HepG2 (cell line): Measurements from ENCODE around the gene FBXO48. TPM values are rescaled to one million over a fixed set of nuclear protein-coding genes. Genes with fewer than 3 reads are reported as not detected.

ENCODE experiments used
- ATAC-seq: fragments of 200-7000 bp; cut with Tn5 transposase; 3 replicates; pipeline ENCODE4 v1.9.1; 2020; ENCODE audit warnings: mild to moderate bottlenecking, moderate library complexity
- BruUV-seq: library from RNA; stranded (reverse); fragments of 400-500 nt; replicated peaks from 2 replicates; lab custom pipeline; 2021; lab: Mats Ljungman, UMichigan
- CTCF ChIA-PET: fragments of 300-600 bp; formaldehyde crosslinking; extraction: SDS; loops from one replicate; lab custom pipeline; 2021; ENCODE audit warnings: low total read pairs, inconsistent platforms, low intra/inter-chr PET ratio; lab: Yijun Ruan, JAX
- POLR2A ChIA-PET: fragments of 350-600 bp; sonication (Branson Sonifier 250); formaldehyde crosslinking; loops from one replicate; lab custom pipeline; 2020; ENCODE audit warnings: antibody characterized with exemption, inconsistent platforms; lab: Yijun Ruan, JAX
- DNase-seq: peaks from one replicate; pipeline ENCODE4 v3.0.0-alpha.2; 2015; ENCODE audit warnings: low spot score
- FAIRE-seq: peaks from 3 replicates; lab custom pipeline; 2011; peaks lifted over from hg19 to GRCh38; lab: Jason Lieb, UNC
- H2AFZ ChIP-seq: one replicate; pipeline ENCODE4 v1.6.1; 2011; ENCODE audit warnings: low read length, inconsistent platforms
- H3K27ac ChIP-seq: fragments of 300-600 bp; 3 replicates; pipeline ENCODE4 v1.8.0; 2011; ENCODE audit warnings: mixed run types, mild to moderate bottlenecking, mixed read lengths, low read length, inconsistent platforms; ENCODE audit not compliant: insufficient read depth; ENCODE audit errors: extremely low read length
- H3K27me3 ChIP-seq, 2 experiments: fragments of 200-600 bp in 1 of 2; 2 replicates in 1 of 2; 3 replicates in 1 of 2; pipeline versions ENCODE4 v1.6.0 to v1.8.0; 2011; ENCODE audit warnings: low read length in 2 of 2, mild to moderate bottlenecking in 2 of 2, moderate library complexity in 2 of 2, inconsistent platforms in 1 of 2; ENCODE audit not compliant: insufficient read depth in 2 of 2, control insufficient read depth in 1 of 2
- H3K36me3 ChIP-seq, 2 experiments: fragments of 200-600 bp in 1 of 2; replicated peaks in 1 of 2; 2 replicates in 1 of 2; 3 replicates in 1 of 2; pipeline versions ENCODE4 v1.5.1 to v1.8.0; 2011; ENCODE audit warnings: low read length in 2 of 2, inconsistent platforms in 1 of 2; ENCODE audit not compliant: insufficient read depth in 2 of 2, control insufficient read depth in 1 of 2
- H3K4me1 ChIP-seq: 2 replicates; pipeline ENCODE4 v1.5.1; 2012; ENCODE audit warnings: low read length, inconsistent platforms; ENCODE audit not compliant: insufficient read depth
- H3K4me2 ChIP-seq: 2 replicates; pipeline ENCODE4 v1.6.0; 2011; ENCODE audit warnings: low read depth, low read length, inconsistent platforms
- H3K4me3 ChIP-seq, 3 experiments: fragments of 200-600 bp in 1 of 3; sonication (generic), shearing (Covaris generic) in 1 of 3; replicated peaks in 1 of 3; 2 replicates each; pipeline ENCODE4 v1.5.1; 2011 to 2016; ENCODE audit warnings: low read length in 3 of 3, inconsistent platforms in 2 of 3, low read depth in 2 of 3, mild to moderate bottlenecking in 2 of 3, control low read depth in 1 of 3, mixed read lengths in 1 of 3; ENCODE audit not compliant: insufficient read depth in 1 of 3
- H3K79me2 ChIP-seq: one replicate; pipeline ENCODE4 v1.6.1; 2011; ENCODE audit warnings: low read length, inconsistent platforms; ENCODE audit not compliant: insufficient read depth
- H3K9ac ChIP-seq: 2 replicates; pipeline ENCODE4 v1.6.0; 2011; ENCODE audit warnings: mild to moderate bottlenecking, low read depth, low read length, inconsistent platforms; ENCODE audit not compliant: insufficient read depth
- H3K9me3 ChIP-seq: 2 replicates; pipeline ENCODE4 v1.5.1; 2012; ENCODE audit warnings: mild to moderate bottlenecking, low read length
- H4K20me1 ChIP-seq: 2 replicates; pipeline ENCODE4 v1.6.0; 2011; ENCODE audit warnings: inconsistent platforms, mild to moderate bottlenecking, low read length, moderate library complexity; ENCODE audit not compliant: insufficient read depth
- CENPBD1 ChIP-seq: sonication (generic); formaldehyde crosslinking; IDR thresholded peaks from 2 replicates; pipeline ENCODE4 v1.8.0; 2022; ENCODE audit warnings: missing genetic modification reagents, low read depth, mild to moderate bottlenecking, borderline replicate concordance
- ETV5 ChIP-seq: IDR thresholded peaks from 2 replicates; pipeline ENCODE4 v1.6.1; 2018; ENCODE audit warnings: missing biosample characterization, missing genetic modification reagents, inconsistent platforms, borderline replicate concordance
- FIP1L1 ChIP-seq: fragments of 200-400 bp; formaldehyde crosslinking; IDR thresholded peaks from 2 replicates; pipeline ENCODE4 v1.6.1; 2018; ENCODE audit warnings: low read depth, mild to moderate bottlenecking, low read length, moderate library complexity, borderline replicate concordance; ENCODE audit not compliant: insufficient read depth
- GABPB1 ChIP-seq: IDR thresholded peaks from 2 replicates; pipeline ENCODE4 v1.6.1; 2016; ENCODE audit warnings: mild to moderate bottlenecking, missing genetic modification reagents, moderate library complexity, missing compliant biosample characterization
- HNRNPUL1 ChIP-seq: fragments of 200-400 bp; formaldehyde crosslinking; IDR thresholded peaks from 2 replicates; pipeline ENCODE4 v1.6.1; 2017; ENCODE audit warnings: low read depth, mild to moderate bottlenecking, low read length, moderate library complexity
- SMC3 ChIP-seq: IDR thresholded peaks from 2 replicates; pipeline ENCODE4 v1.6.1; 2011; ENCODE audit warnings: low read length, improper control_type of control experiment
- SOX6 ChIP-seq, 2 experiments: fragments of 450-650 bp in 1 of 2; sonication (generic) in 1 of 2; formaldehyde crosslinking in 1 of 2; IDR thresholded peaks; 2 replicates each; pipeline versions ENCODE4 v1.4.0 to v1.6.1; 2017 to 2020; ENCODE audit warnings: antibody characterized with exemption in 1 of 2, mild to moderate bottlenecking in 1 of 2, missing genetic modification reagents in 1 of 2
- SRY ChIP-seq: sonication (generic); formaldehyde crosslinking; IDR thresholded peaks from 2 replicates; pipeline ENCODE4 v1.8.0; 2022; ENCODE audit warnings: mild to moderate bottlenecking, missing genetic modification reagents
- ZNF235 ChIP-seq: sonication (generic); formaldehyde crosslinking; IDR thresholded peaks from 2 replicates; pipeline ENCODE4 v1.8.1; 2023; ENCODE audit warnings: mild to moderate bottlenecking, missing genetic modification reagents, borderline replicate concordance
- ZNF75D ChIP-seq: sonication (generic); formaldehyde crosslinking; IDR thresholded peaks from 2 replicates; pipeline ENCODE4 v1.8.1; 2023; ENCODE audit warnings: missing genetic modification reagents, mild to moderate bottlenecking, borderline replicate concordance
- WGBS: methylation state at CpG from one replicate; pipeline ENCODE4 v1.1.6; 2017; ENCODE audit warnings: low lambda C conversion rate; 5-methylcytosine and 5-hydroxymethylcytosine counted together
- in situ Hi-C: cut with HindIII; loops from 2 replicates; pipeline ENCODE4 v1.10.0; 2017; ENCODE audit warnings: low pct_unique_long_range_greater_than_20kb; ENCODE audit not compliant: extremely low pct_ligation_motif_present
- intact Hi-C: fragments of 100-400 bp; cut with micrococcal nuclease; formaldehyde crosslinking; loops from one replicate; pipeline ENCODE4 v1.10.0; 2022; ENCODE audit not compliant: unreplicated experiment
- polyA plus RNA-seq, 8 experiments: library from polyadenylated mRNA; depleted of rRNA in 3 of 8; stranded (reverse) in 7 of 8; unstranded in 1 of 8; fragments of >200 nt; fragmentation: Illumina TruSeq in 4 of 8; extraction: Trizol in 4 of 8; gene quantifications; 2 replicates each; pipeline versions ENCODE4 v1.2.1 to v1.2.3, GENCODE V29; 2011 to 2016; ENCODE audit warnings: low read depth in 4 of 8, missing spikeins in 1 of 8, mixed read lengths in 1 of 8; ENCODE audit not compliant: insufficient read depth in 1 of 8
- total RNA-seq, 5 experiments: library from RNA; depleted of rRNA; stranded (reverse); fragments of >200 nt; fragmentation: Illumina TruSeq; extraction: Trizol; gene quantifications; 2 replicates each; pipeline ENCODE4 v1.2.3, GENCODE V29; 2016; ENCODE audit warnings: low read depth in 1 of 5

FBXO48 gene
- total and polyA plus RNA-seq, 2 of the 13 experiments (the other 11 are each of a cell fraction or from before 2014, with no cell fraction given), result 0.42 to 1.1 TPM

- H4K20me1 ChIP-seq, result no peaks in the 10 kb centered on the region; the same call in 1 of the 2 replicates
- no peaks in the 10 kb centered on the region for H3K4me1 ChIP-seq
- no peak for DNase-seq
- no peaks in the 10 kb centered on the region for H3K9me3 ChIP-seq
- ChIA-PET POLR2A (no interaction called here), CTCF (no interaction called here)
- FAIRE-seq, result no peak
- H3K27ac ChIP-seq, result no peak overlapping the region
- intact Hi-C loops (no loop called here), in situ Hi-C loops (loop anchor here (10.0 kb wide), 1 partner anchor 324 kb away; no protein-coding TSS in a partner anchor)
- WGBS, result 81% methylated on average over 23 of the region's 24 CpGs
- no peaks in the 10 kb centered on the region for H3K36me3 ChIP-seq
- ATAC-seq, result peak; percentile 71
- H3K4me3 ChIP-seq, result no peak overlapping the region
- H3K79me2 ChIP-seq, result no peaks in the 10 kb centered on the region
- no TSS peak for BruUV-seq
- H3K27me3 ChIP-seq, result peaks cover 2 to 5% of the 10 kb centered on the region in 2 experiments; a peak in 2 of 5 replicates
- no peak overlapping the region for H3K4me2 ChIP-seq
- H3K9ac ChIP-seq, result no peak overlapping the region
- no peak overlapping the region for H2AFZ ChIP-seq
- TF ChIP-seq ZNF235 (CRISPR knock-in tag) (no peak), SRY (CRISPR knock-in tag) (no peak), ZNF75D (CRISPR knock-in tag) (no peak), GABPB1 (CRISPR knock-in tag) (no peak), HNRNPUL1 (no peak), ETV5 (CRISPR knock-in tag) (no peak), SOX6 (IDR thresholded peaks at IDR 0.05) (no peak), SOX6 (CRISPR knock-in tag; IDR thresholded peaks at IDR 0.05) (no peak), SMC3 (no peak), CENPBD1 (CRISPR knock-in tag) (no peak), FIP1L1 (no peak)
Measured at GRCh38 chr2:68448671-68449653, 18.1 kb downstream of the FBXO48 start.
